Measurements from ENCODE around the gene PEAK1. TPM values are rescaled to one million over a fixed set of nuclear protein-coding genes. Genes with fewer than 3 reads are reported as not detected.

PEAK1 gene
- total RNA-seq, 1 experiment from 2014 or later, result 18.4 TPM

GRCh38 chr15:77183066-77183465 lies 236.8 kb downstream of the PEAK1 start:
- H3K4me3 ChIP-seq (ENCODE audit: low read depth, low read length), result no peak overlapping the region
- no peak for DNase-seq
- Mint-ChIP-seq H3K4me1 (ENCODE audit: low read depth, unreplicated experiment) (peaks cover 14% of the 10 kb centered on the region), H3K9me3 (ENCODE audit: unreplicated experiment) (no peaks in the 10 kb centered on the region), H3K36me3 (ENCODE audit: insufficient read depth, unreplicated experiment) (peaks cover 5% of the 10 kb centered on the region), H3K27ac (ENCODE audit: unreplicated experiment) (no peak overlapping the region), H3K4me3 (ENCODE audit: unreplicated experiment) (no peak overlapping the region), H3K27me3 (ENCODE audit: insufficient read depth, unreplicated experiment) (no peaks in the 10 kb centered on the region)
- H3K9me3 ChIP-seq, result no peaks in the 10 kb centered on the region
- BruUV-seq (replicated peaks), result no TSS peak
- TF ChIP-seq, protein P1, sequence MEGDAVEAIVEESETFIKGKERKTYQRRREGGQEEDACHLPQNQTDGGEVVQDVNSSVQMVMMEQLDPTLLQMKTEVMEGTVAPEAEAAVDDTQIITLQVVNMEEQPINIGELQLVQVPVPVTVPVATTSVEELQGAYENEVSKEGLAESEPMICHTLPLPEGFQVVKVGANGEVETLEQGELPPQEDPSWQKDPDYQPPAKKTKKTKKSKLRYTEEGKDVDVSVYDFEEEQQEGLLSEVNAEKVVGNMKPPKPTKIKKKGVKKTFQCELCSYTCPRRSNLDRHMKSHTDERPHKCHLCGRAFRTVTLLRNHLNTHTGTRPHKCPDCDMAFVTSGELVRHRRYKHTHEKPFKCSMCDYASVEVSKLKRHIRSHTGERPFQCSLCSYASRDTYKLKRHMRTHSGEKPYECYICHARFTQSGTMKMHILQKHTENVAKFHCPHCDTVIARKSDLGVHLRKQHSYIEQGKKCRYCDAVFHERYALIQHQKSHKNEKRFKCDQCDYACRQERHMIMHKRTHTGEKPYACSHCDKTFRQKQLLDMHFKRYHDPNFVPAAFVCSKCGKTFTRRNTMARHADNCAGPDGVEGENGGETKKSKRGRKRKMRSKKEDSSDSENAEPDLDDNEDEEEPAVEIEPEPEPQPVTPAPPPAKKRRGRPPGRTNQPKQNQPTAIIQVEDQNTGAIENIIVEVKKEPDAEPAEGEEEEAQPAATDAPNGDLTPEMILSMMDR (IDR thresholded peaks at IDR 0.05; ENCODE audit: insufficient read depth in 1 of 2, low read depth in 1 of 2, low read length in 1 of 2, severe bottlenecking in 1 of 2, unreplicated experiment in 1 of 2), result no peak
- peaks cover 28% of the 10 kb centered on the region for H3K4me1 ChIP-seq
- intact Hi-C loops (cut with micrococcal nuclease; ENCODE audit: unreplicated experiment), result no loop called here
- CTCF ChIA-PET, result no interaction called here
- H3K27me3 ChIP-seq (replicated peaks; ENCODE audit: control insufficient read depth, insufficient read depth, low read length), result no peaks in the 10 kb centered on the region
- no peaks in the 10 kb centered on the region for H3K36me3 ChIP-seq (ENCODE audit: control insufficient read depth, insufficient read depth, low read length)
- POLR2A ChIA-PET, result no interaction called here

GRCh38 chr15:77181305-77182074 lies 238.4 kb downstream of the PEAK1 start:
- Mint-ChIP-seq H3K9me3 (ENCODE audit: unreplicated experiment) (no peaks in the 10 kb centered on the region), H3K27me3 (ENCODE audit: insufficient read depth, unreplicated experiment) (no peaks in the 10 kb centered on the region), H3K4me1 (ENCODE audit: low read depth, unreplicated experiment) (peaks cover 14% of the 10 kb centered on the region), H3K4me3 (ENCODE audit: unreplicated experiment) (no peak overlapping the region), H3K27ac (ENCODE audit: unreplicated experiment) (no peak overlapping the region), H3K36me3 (ENCODE audit: insufficient read depth, unreplicated experiment) (peaks cover 5% of the 10 kb centered on the region)
- POLR2A ChIA-PET, result no interaction called here
- TF ChIP-seq, protein P1 (IDR thresholded peaks at IDR 0.05; ENCODE audit: insufficient read depth in 1 of 2, low read depth in 1 of 2, low read length in 1 of 2, severe bottlenecking in 1 of 2, unreplicated experiment in 1 of 2), result no peak
- intact Hi-C loops (cut with micrococcal nuclease; ENCODE audit: unreplicated experiment), result no loop called here
- BruUV-seq (replicated peaks), result no TSS peak
- Histone ChIP-seq H3K4me3 (ENCODE audit: low read depth, low read length) (no peak overlapping the region), H3K9me3 (no peaks in the 10 kb centered on the region), H3K27me3 (replicated peaks; ENCODE audit: control insufficient read depth, insufficient read depth, low read length) (no peaks in the 10 kb centered on the region), H3K36me3 (ENCODE audit: control insufficient read depth, insufficient read depth, low read length) (no peaks in the 10 kb centered on the region), H3K4me1 (peaks cover 22% of the 10 kb centered on the region)
- no peak for DNase-seq
- CTCF ChIA-PET, result no interaction called here

GRCh38 chr15:77180757-77181156 lies 239.1 kb downstream of the PEAK1 start:
- Mint-ChIP-seq H3K27ac (ENCODE audit: unreplicated experiment) (no peak overlapping the region), H3K4me3 (ENCODE audit: unreplicated experiment) (no peak overlapping the region), H3K27me3 (ENCODE audit: insufficient read depth, unreplicated experiment) (no peaks in the 10 kb centered on the region), H3K9me3 (ENCODE audit: unreplicated experiment) (no peaks in the 10 kb centered on the region), H3K4me1 (ENCODE audit: low read depth, unreplicated experiment) (peaks cover 13% of the 10 kb centered on the region), H3K36me3 (ENCODE audit: insufficient read depth, unreplicated experiment) (peaks cover 5% of the 10 kb centered on the region)
- Histone ChIP-seq H3K36me3 (ENCODE audit: control insufficient read depth, insufficient read depth, low read length) (no peaks in the 10 kb centered on the region), H3K27me3 (replicated peaks; ENCODE audit: control insufficient read depth, insufficient read depth, low read length) (no peaks in the 10 kb centered on the region), H3K4me1 (peaks cover 14% of the 10 kb centered on the region), H3K9me3 (no peaks in the 10 kb centered on the region), H3K4me3 (ENCODE audit: low read depth, low read length) (no peak overlapping the region)
- no TSS peak for BruUV-seq (replicated peaks)
- intact Hi-C loops (cut with micrococcal nuclease; ENCODE audit: unreplicated experiment), result no loop called here
- ChIA-PET POLR2A (no interaction called here), CTCF (no interaction called here)
- TF ChIP-seq, protein P1 (IDR thresholded peaks at IDR 0.05; ENCODE audit: insufficient read depth in 1 of 2, low read depth in 1 of 2, low read length in 1 of 2, severe bottlenecking in 1 of 2, unreplicated experiment in 1 of 2), result no peak
- no peak for DNase-seq
